MCF 10A (cell line): Measurements from ENCODE around the gene ETV7. TPM values are rescaled to one million over a fixed set of nuclear protein-coding genes. Genes with fewer than 3 reads are reported as not detected.

Experiments
- BruUV-seq: library from RNA; stranded (reverse); fragments of 400-500 nt; replicated peaks from 2 replicates; lab custom pipeline; 2021; lab: Mats Ljungman, UMichigan
- CTCF ChIA-PET: fragments of 300-600 bp; sonication (Branson Sonifier 250); formaldehyde crosslinking; extraction: SDS; loops from one replicate; lab custom pipeline; 2021; ENCODE audit warnings: antibody characterized with exemption, inconsistent platforms; lab: Yijun Ruan, JAX
- POLR2A ChIA-PET: fragments of 300-600, 350-650 bp; sonication (Branson Sonifier 250); formaldehyde crosslinking; extraction: SDS; loops from one replicate; lab custom pipeline; 2020; ENCODE audit warnings: antibody characterized with exemption, inconsistent platforms; lab: Yijun Ruan, JAX
- DNase-seq: peaks from one replicate; pipeline ENCODE4 v3.0.0-alpha.2; 2018; ENCODE audit not compliant: unreplicated experiment
- H3K27ac Mint-ChIP-seq: one replicate; pipeline ENCODE4 v1.8.0; 2022; ENCODE audit warnings: mild to moderate bottlenecking, low read depth, mixed read lengths; ENCODE audit not compliant: unreplicated experiment
- H3K27me3 Mint-ChIP-seq: one replicate; pipeline ENCODE4 v1.8.0; 2022; ENCODE audit warnings: mixed read lengths; ENCODE audit not compliant: insufficient read depth, unreplicated experiment
- H3K36me3 Mint-ChIP-seq: one replicate; pipeline ENCODE4 v1.8.0; 2022; ENCODE audit warnings: mild to moderate bottlenecking, moderate library complexity, mixed read lengths; ENCODE audit not compliant: insufficient read depth, unreplicated experiment
- H3K4me1 Mint-ChIP-seq: one replicate; pipeline ENCODE4 v1.8.0; 2022; ENCODE audit warnings: mixed read lengths; ENCODE audit not compliant: insufficient read depth, unreplicated experiment
- H3K4me3 Mint-ChIP-seq: one replicate; pipeline ENCODE4 v1.8.0; 2022; ENCODE audit warnings: mild to moderate bottlenecking, moderate library complexity, mixed read lengths; ENCODE audit not compliant: unreplicated experiment
- H3K9me3 Mint-ChIP-seq: one replicate; pipeline ENCODE4 v1.8.0; 2022; ENCODE audit warnings: mixed read lengths; ENCODE audit not compliant: unreplicated experiment
- CTCF ChIP-seq: fragments of 200-600 bp; IDR thresholded peaks from one replicate; pipeline ENCODE4 v1.8.0; 2022; ENCODE audit warnings: antibody characterized with exemption, mild to moderate bottlenecking; ENCODE audit not compliant: unreplicated experiment
- intact Hi-C: fragments of 100-400 bp; cut with micrococcal nuclease; formaldehyde crosslinking; loops from 2 replicates; pipeline ENCODE4 v1.14.1; 2022
- total RNA-seq: library from RNA; stranded (reverse); gene quantifications from 2 replicates; pipeline ENCODE4 v1.2.3, GENCODE V29; 2022

ETV7 gene
- total RNA-seq, 1 experiment from 2014 or later = 0.47 TPM

- Mint-ChIP-seq H3K4me3 (no peak overlapping the region), H3K27me3 (peaks cover 11% of the 10 kb centered on the region), H3K27ac (no peak overlapping the region), H3K36me3 (no peaks in the 10 kb centered on the region), H3K9me3 (no peaks in the 10 kb centered on the region), H3K4me1 (no peaks in the 10 kb centered on the region)
- DNase-seq = no peak
- CTCF ChIA-PET = interaction anchor here (0.6 to 1.3 kb wide), 2 partner anchors 12 to 287 kb away, joined by 3 to 6 read pairs; no protein-coding TSS in a partner anchor
- intact Hi-C loops = no loop called here
- TF ChIP-seq CTCF = no peak
- POLR2A ChIA-PET = interaction anchor here (1.2 kb wide), 1 partner anchor 16 kb away, joined by 4 read pairs; no protein-coding TSS in a partner anchor
- no TSS peak for BruUV-seq
Measured at GRCh38 chr6:36402481-36402880, 15.0 kb upstream of the ETV7 start.

- BruUV-seq = no TSS peak
- Mint-ChIP-seq H3K4me1 (no peaks in the 10 kb centered on the region), H3K4me3 (no peak overlapping the region), H3K27me3 (peaks cover 11% of the 10 kb centered on the region), H3K36me3 (no peaks in the 10 kb centered on the region), H3K27ac (no peak overlapping the region), H3K9me3 (no peaks in the 10 kb centered on the region)
- CTCF ChIA-PET = no interaction called here
- POLR2A ChIA-PET = interaction anchor here (1.4 kb wide), 1 partner anchor 19 kb away, joined by 3 read pairs; no protein-coding TSS in a partner anchor
- intact Hi-C loops = no loop called here
- TF ChIP-seq CTCF = no peak
- DNase-seq = no peak
Measured at GRCh38 chr6:36399970-36400369, 12.5 kb upstream of the ETV7 start.

GRCh38 chr6:36392621-36393020 lies 5.2 kb upstream of the ETV7 start:
- H3K27me3 Mint-ChIP-seq = peaks cover 38% of the 10 kb centered on the region
- ChIA-PET POLR2A (no interaction called here), CTCF (no interaction called here)
- no peaks in the 10 kb centered on the region for H3K4me1 Mint-ChIP-seq
- H3K4me3 Mint-ChIP-seq = no peak overlapping the region
- no peak for TF ChIP-seq CTCF
- no peaks in the 10 kb centered on the region for H3K9me3 Mint-ChIP-seq
- BruUV-seq = no TSS peak
- no peaks in the 10 kb centered on the region for H3K36me3 Mint-ChIP-seq
- intact Hi-C loops = no loop called here
- DNase-seq = no peak
- H3K27ac Mint-ChIP-seq = no peak overlapping the region

GRCh38 chr6:36389353-36389752 lies 1.9 kb upstream of the ETV7 start:
- ChIA-PET CTCF (interaction anchor here (0.6 kb wide), 1 partner anchor 233 kb away, joined by 3 read pairs; no protein-coding TSS in a partner anchor), POLR2A (interaction anchor here (1.0 kb wide), 1 partner anchor 29 kb away, joined by 3 read pairs; no protein-coding TSS in a partner anchor)
- no peaks in the 10 kb centered on the region for H3K9me3 Mint-ChIP-seq
- peaks cover 7% of the 10 kb centered on the region for H3K4me1 Mint-ChIP-seq
- DNase-seq = no peak
- TF ChIP-seq CTCF = no peak
- no peak overlapping the region for H3K27ac Mint-ChIP-seq
- intact Hi-C loops = no loop called here
- H3K27me3 Mint-ChIP-seq = peaks cover 47% of the 10 kb centered on the region
- H3K4me3 Mint-ChIP-seq = no peak overlapping the region
- BruUV-seq = no TSS peak
- no peaks in the 10 kb centered on the region for H3K36me3 Mint-ChIP-seq
